DOHH2 (cell line): Measurements from ENCODE around the gene ADAD2.

Source experiments
- H3F3A ChIP-seq: fragments of 200-600 bp; sonication (generic), shearing (Covaris generic); 2 replicates; pipeline ENCODE4 v1.6.0; 2016; ENCODE audit warnings: antibody characterized with exemption, mild to moderate bottlenecking; ENCODE audit not compliant: control insufficient read depth, insufficient read depth
- H3K27ac ChIP-seq: fragments of 200-600 bp; sonication (generic); 2 replicates; pipeline ENCODE4 v1.5.1; 2014; ENCODE audit warnings: low read depth, mild to moderate bottlenecking, low read length, moderate library complexity
- H3K27me3 ChIP-seq: fragments of 200-600 bp; sonication (generic); 2 replicates; pipeline ENCODE4 v1.6.1; 2014; ENCODE audit warnings: mild to moderate bottlenecking, low read length, mixed read lengths; ENCODE audit not compliant: control insufficient read depth
- H3K36me3 ChIP-seq: fragments of 200-600 bp; sonication (generic); 2 replicates; pipeline ENCODE4 v1.6.1; 2014; ENCODE audit warnings: mild to moderate bottlenecking, low read length, moderate library complexity, mixed read lengths; ENCODE audit not compliant: control insufficient read depth
- H3K4me1 ChIP-seq: fragments of 200-600 bp; sonication (generic); 2 replicates; pipeline ENCODE4 v1.6.1; 2014; ENCODE audit warnings: mild to moderate bottlenecking, low read length, mixed read lengths; ENCODE audit not compliant: control insufficient read depth
- H3K4me2 ChIP-seq: fragments of 200-600 bp; sonication (generic); 2 replicates; pipeline ENCODE4 v1.6.0; 2014; ENCODE audit warnings: mild to moderate bottlenecking, low read length, moderate library complexity
- H3K4me3 ChIP-seq: fragments of 200-600 bp; sonication (generic); 2 replicates; pipeline ENCODE4 v1.5.1; 2014; ENCODE audit warnings: mild to moderate bottlenecking, low read length, mixed read lengths
- H3K79me2 ChIP-seq: fragments of 200-600 bp; sonication (generic); 2 replicates; pipeline ENCODE4 v1.6.1; 2014; ENCODE audit warnings: mild to moderate bottlenecking, low read length, mixed read lengths; ENCODE audit not compliant: control insufficient read depth
- H3K9me2 ChIP-seq: fragments of 200-600 bp; sonication (generic); replicated peaks from 2 replicates; pipeline ENCODE4 v1.6.1; 2014; ENCODE audit warnings: mild to moderate bottlenecking, low read length, mixed read lengths; ENCODE audit not compliant: control insufficient read depth
- H3K9me3 ChIP-seq: fragments of 200-600 bp; sonication (generic); 2 replicates; pipeline ENCODE4 v1.6.1; 2014; ENCODE audit warnings: antibody characterized with exemption, low read length, mixed read lengths; ENCODE audit not compliant: control insufficient read depth, insufficient read depth
- H4K20me1 ChIP-seq: fragments of 200-600 bp; sonication (generic); 2 replicates; pipeline ENCODE4 v1.6.0; 2014; ENCODE audit warnings: low read depth, mild to moderate bottlenecking, antibody characterized with exemption, low read length, moderate library complexity; ENCODE audit not compliant: control insufficient read depth, insufficient read depth
- EZH2phosphoT487 ChIP-seq: fragments of 200-600 bp; sonication (generic); IDR thresholded peaks from 2 replicates; pipeline ENCODE4 v1.6.1; 2017; ENCODE audit warnings: borderline replicate concordance, mild to moderate bottlenecking, antibody characterized with exemption, low read length, moderate library complexity, mixed read lengths
- TF ChIP-seq, protein P1 (sequence below): fragments of 200-600 bp; sonication (generic); IDR thresholded peaks from one replicate; pipeline ENCODE4 v1.5.1; 2014; ENCODE audit warnings: antibody characterized with exemption, mild to moderate bottlenecking, low read depth, low read length; ENCODE audit not compliant: poor library complexity, severe bottlenecking

Gene ADAD2

DNA sequence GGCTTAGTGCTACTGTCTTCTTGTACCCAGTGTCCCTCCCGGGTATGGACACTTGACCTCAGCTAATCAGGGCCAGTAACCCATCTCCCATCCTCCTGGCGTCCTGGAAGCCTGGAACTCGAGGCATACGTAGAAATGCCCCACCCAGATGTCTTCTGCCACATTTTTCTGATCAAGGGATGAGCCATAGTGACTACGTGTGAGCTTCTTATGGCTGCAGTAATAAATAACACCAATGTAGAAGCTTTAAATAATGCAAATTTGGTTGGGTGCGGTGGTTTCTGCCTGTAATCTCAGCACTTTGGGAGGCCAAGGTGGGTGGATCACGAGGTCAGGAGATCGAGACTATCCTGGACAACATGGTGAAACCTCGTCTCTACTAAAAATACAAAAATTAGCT lies 51.9 kb downstream of the ADAD2 start:
- no peaks in the 10 kb centered on the region for H4K20me1 ChIP-seq
- peaks cover 6% of the 10 kb centered on the region; the same call in 1 of the 2 replicates for H3K27me3 ChIP-seq
- no peaks in the 10 kb centered on the region for H3K9me2 ChIP-seq
- no peaks in the 10 kb centered on the region for H3F3A ChIP-seq
- no peaks in the 10 kb centered on the region for H3K79me2 ChIP-seq
- no peak overlapping the region for H3K4me2 ChIP-seq
- no peak overlapping the region for H3K4me3 ChIP-seq
- no peak overlapping the region for H3K27ac ChIP-seq
- no peaks in the 10 kb centered on the region for H3K36me3 ChIP-seq
- no peak for TF ChIP-seq EZH2phosphoT487
- TF ChIP-seq, protein P1, sequence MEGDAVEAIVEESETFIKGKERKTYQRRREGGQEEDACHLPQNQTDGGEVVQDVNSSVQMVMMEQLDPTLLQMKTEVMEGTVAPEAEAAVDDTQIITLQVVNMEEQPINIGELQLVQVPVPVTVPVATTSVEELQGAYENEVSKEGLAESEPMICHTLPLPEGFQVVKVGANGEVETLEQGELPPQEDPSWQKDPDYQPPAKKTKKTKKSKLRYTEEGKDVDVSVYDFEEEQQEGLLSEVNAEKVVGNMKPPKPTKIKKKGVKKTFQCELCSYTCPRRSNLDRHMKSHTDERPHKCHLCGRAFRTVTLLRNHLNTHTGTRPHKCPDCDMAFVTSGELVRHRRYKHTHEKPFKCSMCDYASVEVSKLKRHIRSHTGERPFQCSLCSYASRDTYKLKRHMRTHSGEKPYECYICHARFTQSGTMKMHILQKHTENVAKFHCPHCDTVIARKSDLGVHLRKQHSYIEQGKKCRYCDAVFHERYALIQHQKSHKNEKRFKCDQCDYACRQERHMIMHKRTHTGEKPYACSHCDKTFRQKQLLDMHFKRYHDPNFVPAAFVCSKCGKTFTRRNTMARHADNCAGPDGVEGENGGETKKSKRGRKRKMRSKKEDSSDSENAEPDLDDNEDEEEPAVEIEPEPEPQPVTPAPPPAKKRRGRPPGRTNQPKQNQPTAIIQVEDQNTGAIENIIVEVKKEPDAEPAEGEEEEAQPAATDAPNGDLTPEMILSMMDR, result no peak
- no peaks in the 10 kb centered on the region for H3K9me3 ChIP-seq
- H3K4me1 ChIP-seq, result no peaks in the 10 kb centered on the region

DNA sequence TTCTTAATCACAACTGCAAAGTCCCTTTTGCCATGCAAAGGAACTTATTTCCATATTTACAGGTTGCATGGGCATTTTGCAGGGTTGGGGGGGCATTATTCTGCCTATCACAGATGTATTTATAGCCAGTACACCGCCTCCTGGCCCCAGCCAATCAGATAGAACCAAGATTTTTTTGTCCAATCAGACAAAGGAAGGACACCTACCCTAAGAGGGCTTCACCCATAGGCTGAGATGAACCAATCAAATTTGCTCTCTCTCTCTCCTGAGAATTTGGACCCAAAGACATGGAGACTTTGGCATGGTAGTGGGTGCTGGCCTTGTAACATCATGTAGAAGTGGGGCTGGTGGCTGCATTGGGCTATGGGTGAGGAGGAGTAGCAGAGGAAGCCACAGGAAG lies 52.8 kb downstream of the ADAD2 start:
- H3K9me2 ChIP-seq, result no peaks in the 10 kb centered on the region
- peaks cover 6% of the 10 kb centered on the region; the same call in 1 of the 2 replicates for H3K27me3 ChIP-seq
- H3K79me2 ChIP-seq, result no peaks in the 10 kb centered on the region
- TF ChIP-seq, protein P1, result no peak
- TF ChIP-seq EZH2phosphoT487, result no peak
- no peaks in the 10 kb centered on the region for H3K36me3 ChIP-seq
- no peak overlapping the region for H3K27ac ChIP-seq
- H3K4me2 ChIP-seq, result no peak overlapping the region
- no peaks in the 10 kb centered on the region for H3F3A ChIP-seq
- H3K9me3 ChIP-seq, result no peaks in the 10 kb centered on the region
- no peaks in the 10 kb centered on the region for H3K4me1 ChIP-seq
- H4K20me1 ChIP-seq, result no peaks in the 10 kb centered on the region
- no peak overlapping the region for H3K4me3 ChIP-seq

DNA sequence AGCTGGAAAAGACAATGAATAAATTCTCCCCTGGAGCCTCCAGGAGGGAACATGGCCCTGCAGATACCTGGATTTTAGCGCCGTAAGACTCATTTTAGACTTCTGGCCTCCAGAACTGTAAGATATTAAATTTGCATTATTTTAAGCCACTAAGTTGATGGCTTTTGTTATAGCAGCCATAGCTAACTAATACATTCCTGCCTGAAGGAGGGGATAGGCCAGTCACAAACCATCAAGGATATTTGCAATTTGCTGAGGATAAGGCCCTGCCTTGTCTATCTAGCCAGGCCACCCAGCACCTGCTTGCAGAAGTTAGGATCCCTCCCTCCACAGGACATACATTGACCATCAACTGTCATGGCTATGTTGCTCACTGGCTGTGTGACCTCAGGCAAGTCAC lies 53.8 kb downstream of the ADAD2 start:
- TF ChIP-seq, protein P1, result no peak
- TF ChIP-seq EZH2phosphoT487, result no peak
- Histone ChIP-seq H3K27me3 (peaks cover 3% of the 10 kb centered on the region; the same call in 1 of the 2 replicates), H3K79me2 (no peaks in the 10 kb centered on the region)

More for the DNA sequence above, 53.8 kb downstream of the ADAD2 start:
- Histone ChIP-seq H3K9me2 (no peaks in the 10 kb centered on the region), H3K27ac (no peak overlapping the region), H3K4me3 (no peak overlapping the region), H3K9me3 (no peaks in the 10 kb centered on the region), H3K4me2 (no peak overlapping the region), H3K4me1 (no peaks in the 10 kb centered on the region), H3K36me3 (no peaks in the 10 kb centered on the region), H3F3A (no peaks in the 10 kb centered on the region), H4K20me1 (no peaks in the 10 kb centered on the region)
